Measurements from ENCODE around the gene IRF8.

The IRF8 gene, protein sequence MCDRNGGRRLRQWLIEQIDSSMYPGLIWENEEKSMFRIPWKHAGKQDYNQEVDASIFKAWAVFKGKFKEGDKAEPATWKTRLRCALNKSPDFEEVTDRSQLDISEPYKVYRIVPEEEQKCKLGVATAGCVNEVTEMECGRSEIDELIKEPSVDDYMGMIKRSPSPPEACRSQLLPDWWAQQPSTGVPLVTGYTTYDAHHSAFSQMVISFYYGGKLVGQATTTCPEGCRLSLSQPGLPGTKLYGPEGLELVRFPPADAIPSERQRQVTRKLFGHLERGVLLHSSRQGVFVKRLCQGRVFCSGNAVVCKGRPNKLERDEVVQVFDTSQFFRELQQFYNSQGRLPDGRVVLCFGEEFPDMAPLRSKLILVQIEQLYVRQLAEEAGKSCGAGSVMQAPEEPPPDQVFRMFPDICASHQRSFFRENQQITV

GRCh38 chr16:85898521-85899442 lies at the start of gene IRF8:
Gene IRF8 (plus strand): TSS chr16:85899162. CDS start chr16:85903016, 3,854 bp downstream.
- peak within 1 kb of the TSS; percentile 73 for H3K4me3 ChIP-seq (ENCODE audit: low read depth, low read length)
- DNase-seq (ENCODE audit: low read depth): peak; percentile 84
- TF ChIP-seq, protein P1, sequence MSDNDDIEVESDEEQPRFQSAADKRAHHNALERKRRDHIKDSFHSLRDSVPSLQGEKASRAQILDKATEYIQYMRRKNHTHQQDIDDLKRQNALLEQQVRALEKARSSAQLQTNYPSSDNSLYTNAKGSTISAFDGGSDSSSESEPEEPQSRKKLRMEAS (IDR thresholded peaks at IDR 0.05; ENCODE audit: low read depth, low read length): no peak
- TF ChIP-seq CTCF (IDR thresholded peaks at IDR 0.05; ENCODE audit: low read depth, low read length): no peak
- TF ChIP-seq MYC (IDR thresholded peaks at IDR 0.05; ENCODE audit: low read depth, low read length): no peak
- no peak for TF ChIP-seq POLR2A (IDR thresholded peaks at IDR 0.05; ENCODE audit: extremely low read depth, insufficient read length)

GRCh38 chr16:85849388-85849787 lies 49.6 kb upstream of the IRF8 start:
- no peak for DNase-seq (ENCODE audit: low read depth)
- H3K4me3 ChIP-seq (ENCODE audit: low read depth, low read length): no peak overlapping the region
- TF ChIP-seq, protein P1 (IDR thresholded peaks at IDR 0.05; ENCODE audit: low read depth, low read length): no peak
- TF ChIP-seq POLR2A (IDR thresholded peaks at IDR 0.05; ENCODE audit: extremely low read depth, insufficient read length) (no peak), CTCF (IDR thresholded peaks at IDR 0.05; ENCODE audit: low read depth, low read length) (no peak), MYC (IDR thresholded peaks at IDR 0.05; ENCODE audit: low read depth, low read length) (no peak)

DNA sequence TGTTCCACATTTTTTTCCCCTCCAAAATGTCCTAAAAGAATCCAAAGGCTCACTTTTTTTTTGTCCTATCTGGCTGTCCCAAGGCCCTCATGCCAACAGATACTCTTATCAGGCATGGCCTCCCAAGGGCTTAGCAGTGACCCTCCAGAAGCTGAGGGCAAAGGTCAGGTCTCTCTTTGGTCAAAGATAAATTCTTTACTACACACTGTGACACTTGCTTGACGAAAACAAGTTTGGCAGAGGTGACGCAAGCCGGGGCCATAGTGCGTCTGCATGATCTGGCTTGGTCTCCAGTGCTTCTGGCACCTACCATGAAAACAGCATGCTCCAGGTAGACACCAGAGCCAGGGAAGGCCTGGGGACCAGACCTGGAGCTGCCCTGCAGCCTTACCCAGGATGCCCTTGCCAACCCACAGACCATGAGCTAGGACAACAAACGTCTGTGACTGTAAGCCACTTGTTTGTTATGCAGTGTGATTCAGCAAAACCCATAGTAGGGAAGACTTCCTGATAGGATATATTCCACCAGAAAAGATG lies 48.5 kb upstream of the IRF8 start:
- H3K4me3 ChIP-seq (ENCODE audit: low read depth, low read length): no peak overlapping the region
- no peak for DNase-seq (ENCODE audit: low read depth)
- no peak for TF ChIP-seq MYC (IDR thresholded peaks at IDR 0.05; ENCODE audit: low read depth, low read length)
- TF ChIP-seq POLR2A (IDR thresholded peaks at IDR 0.05; ENCODE audit: extremely low read depth, insufficient read length): no peak
- TF ChIP-seq, protein P1 (IDR thresholded peaks at IDR 0.05; ENCODE audit: low read depth, low read length): no peak
- no peak for TF ChIP-seq CTCF (IDR thresholded peaks at IDR 0.05; ENCODE audit: low read depth, low read length)

GRCh38 chr16:85851034-85851785 lies 47.8 kb upstream of the IRF8 start:
- H3K4me3 ChIP-seq (ENCODE audit: low read depth, low read length): no peak overlapping the region
- TF ChIP-seq POLR2A (IDR thresholded peaks at IDR 0.05; ENCODE audit: extremely low read depth, insufficient read length) (no peak), CTCF (IDR thresholded peaks at IDR 0.05; ENCODE audit: low read depth, low read length) (no peak), MYC (IDR thresholded peaks at IDR 0.05; ENCODE audit: low read depth, low read length) (no peak)
- TF ChIP-seq, protein P1 (IDR thresholded peaks at IDR 0.05; ENCODE audit: low read depth, low read length): no peak
- no peak for DNase-seq (ENCODE audit: low read depth)
